NCI-H2107 (cell line): ENCODE results near the gene EEF1A1.

ENCODE experiments used
- DNase-seq: peaks from one replicate; lab custom pipeline; 2025; lab: John Stamatoyannopoulos, UW

The EEF1A1 gene

DNA sequence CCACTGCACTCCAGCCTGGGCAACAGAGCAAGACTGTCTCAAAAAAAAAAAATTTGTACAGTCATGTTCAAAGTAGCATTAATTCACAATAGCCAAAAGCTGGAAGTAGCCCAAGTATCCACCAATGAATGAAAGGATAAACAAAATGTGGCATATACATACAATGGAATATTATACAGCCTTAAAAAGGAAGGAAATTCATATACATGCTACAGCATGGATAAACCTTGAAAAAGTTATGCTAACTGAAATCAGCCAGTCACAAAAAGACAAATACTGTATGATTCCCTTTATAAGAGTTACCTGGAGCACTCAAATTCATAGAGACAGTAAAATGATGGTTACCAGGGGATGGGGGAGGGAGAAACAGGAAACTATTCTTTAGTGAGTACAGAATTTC, 15.7 kb downstream of the EEF1A1 start:
- DNase-seq = no peak

GRCh38 chr6:73504160-73504559, 16.7 kb downstream of the EEF1A1 start:
- no peak for DNase-seq

DNA sequence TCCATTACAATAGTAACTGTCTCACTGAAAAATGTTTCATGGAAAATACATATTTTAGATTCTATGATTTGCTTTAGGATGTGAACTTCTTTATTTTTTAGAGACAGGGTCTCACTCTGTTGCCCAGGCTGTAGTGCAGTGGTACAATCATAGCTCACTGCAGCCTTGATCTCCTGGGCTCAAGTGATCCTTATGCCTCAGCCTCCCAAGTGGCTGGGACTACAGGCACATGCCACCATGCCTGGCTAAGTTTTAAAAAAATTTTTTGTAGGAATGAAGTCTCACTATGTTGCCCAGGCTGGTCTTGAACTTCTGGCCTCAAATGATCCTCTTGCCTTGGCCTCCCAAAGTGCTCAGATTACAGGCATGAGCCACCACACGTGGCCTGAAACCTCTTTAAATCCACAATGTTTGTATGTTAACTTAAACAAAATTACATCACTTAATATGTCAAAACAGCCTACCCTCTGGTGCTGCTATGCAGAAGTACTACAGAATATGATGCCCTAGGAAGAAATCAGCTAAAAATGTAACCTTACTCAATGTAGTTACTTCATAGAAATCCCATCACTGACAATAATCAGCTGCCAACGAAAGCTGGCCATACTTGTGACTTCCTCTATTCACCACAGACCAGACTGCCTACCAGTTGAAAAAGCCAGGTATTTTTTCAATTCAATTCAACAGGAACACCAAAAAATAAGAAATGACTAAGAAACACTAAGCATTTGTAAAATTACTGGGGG, 17.6 kb downstream of the EEF1A1 start:
- DNase-seq = no peak

DNA sequence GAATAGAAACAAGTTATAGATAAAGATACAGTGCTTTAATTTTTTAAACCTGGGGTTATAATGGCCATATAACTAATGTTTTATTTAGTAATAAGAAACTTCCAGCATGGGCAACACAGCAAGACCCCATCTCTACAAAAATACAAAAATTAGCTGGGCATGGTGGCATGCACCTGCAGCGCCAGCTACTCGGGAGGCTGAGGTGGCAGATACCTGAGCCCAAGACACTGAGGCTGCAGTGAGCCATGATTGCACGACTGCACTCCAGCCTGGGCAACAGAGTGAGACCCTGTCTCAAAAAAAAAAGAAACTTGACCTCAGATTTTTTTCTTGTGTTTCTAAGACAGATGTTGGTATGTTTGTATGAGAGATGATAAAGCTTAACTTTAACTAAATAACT, 22.9 kb downstream of the EEF1A1 start:
- no peak for DNase-seq

DNA sequence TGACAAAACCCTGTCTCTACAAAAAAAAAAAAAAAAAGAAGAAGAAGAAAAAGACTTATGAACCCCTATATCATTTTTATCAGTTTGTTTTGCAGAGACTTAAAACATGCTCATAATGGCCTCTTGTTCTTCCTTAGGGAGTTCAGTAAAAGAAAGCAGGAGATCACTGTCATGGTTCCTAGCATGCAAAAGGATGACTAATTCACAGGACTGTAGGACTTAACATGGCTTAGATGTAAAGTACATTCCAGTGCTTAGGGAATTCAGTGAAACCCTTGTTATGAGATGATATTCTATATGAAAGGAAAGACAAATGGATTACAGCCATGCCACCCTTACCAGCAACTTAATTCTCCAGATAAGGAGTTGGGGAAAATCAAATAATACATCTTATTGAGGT, 29.5 kb downstream of the EEF1A1 start:
- DNase-seq = no peak

DNA sequence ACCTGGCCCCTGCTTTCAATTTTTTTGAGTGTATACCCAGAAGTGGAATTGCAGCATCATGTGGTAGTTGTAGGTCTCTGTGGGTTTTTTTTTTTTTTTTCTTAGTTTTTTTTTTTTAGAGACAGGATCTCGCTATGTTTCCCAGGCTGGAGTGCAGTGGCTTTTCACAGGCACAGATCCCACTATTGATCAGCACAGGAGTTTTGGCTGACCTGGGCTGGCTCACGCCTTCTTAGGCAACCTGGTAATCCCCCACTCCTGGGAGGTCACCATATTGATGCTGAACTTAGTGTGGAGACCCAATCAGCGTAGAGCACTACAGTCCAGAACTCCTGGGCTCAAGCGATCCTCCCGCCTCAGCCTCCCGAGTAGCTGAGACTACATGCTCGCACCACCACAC, 33.4 kb downstream of the EEF1A1 start:
- DNase-seq = no peak

DNA sequence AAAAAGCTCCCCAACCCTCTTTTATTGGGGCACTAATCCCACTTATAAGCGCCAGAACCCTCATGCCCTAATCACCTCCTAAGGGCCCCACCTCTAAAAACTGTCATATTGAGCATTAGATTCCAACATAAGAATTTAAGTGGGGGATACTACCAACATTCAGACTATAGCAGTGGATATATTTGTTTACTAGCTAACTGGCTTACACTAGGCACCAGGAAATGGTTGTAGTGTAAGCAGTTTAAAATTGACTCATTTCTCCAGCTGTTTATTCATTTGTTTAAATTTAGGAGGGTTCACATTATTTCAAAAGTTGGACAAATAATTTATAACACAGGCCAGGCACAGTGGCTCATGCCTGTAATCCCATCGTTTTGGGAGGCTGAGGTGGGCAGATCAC, 36.4 kb downstream of the EEF1A1 start:
- no peak for DNase-seq

GRCh38 chr6:73481969-73482368, 38.9 kb downstream of the EEF1A1 start:
- no peak for DNase-seq

GRCh38 chr6:73477407-73477806, 43.4 kb downstream of the EEF1A1 start:
- no peak for DNase-seq

DNA sequence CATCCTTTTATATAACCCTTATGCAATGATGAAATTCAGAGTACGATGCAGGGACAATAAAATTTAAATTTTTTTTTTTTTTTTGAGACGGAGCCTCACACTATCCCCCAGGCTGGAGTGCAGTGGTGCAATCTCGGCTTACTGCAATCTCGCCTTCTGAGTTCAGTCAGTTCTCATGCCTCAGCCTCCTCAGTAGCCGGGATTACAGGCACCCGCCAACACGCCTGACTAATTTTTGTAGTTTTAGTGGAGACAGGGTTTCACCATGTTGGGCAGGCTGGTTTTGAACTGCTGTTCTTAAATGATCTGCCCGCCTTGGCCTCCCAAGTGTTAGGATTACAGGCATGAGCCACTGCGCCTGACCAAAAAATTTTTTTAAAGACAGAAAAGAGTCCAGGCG, 44.1 kb downstream of the EEF1A1 start:
- DNase-seq = no peak

- DNase-seq = no peak
These were observed 49.0 kb downstream of the EEF1A1 start for GRCh38 chr6:73471686-73472290.
